GM23338 (cell line): ENCODE data around the gene NEO1. TPM values are rescaled to one million over a fixed set of nuclear protein-coding genes. Genes with fewer than 3 reads are reported as not detected.

ENCODE experiments used
- ATAC-seq: fragments of 200-7000 bp; cut with Tn5 transposase; 3 replicates; pipeline ENCODE4 v1.9.1; 2020
- DNase-seq: peaks from one replicate; pipeline ENCODE4 v3.0.0-alpha.2; 2015; ENCODE audit warnings: low spot score
- H2AFZ ChIP-seq: fragments of 200-600 bp; sonication (generic); 2 replicates; pipeline ENCODE4 v1.8.0; 2016; ENCODE audit warnings: antibody characterized with exemption, mild to moderate bottlenecking, moderate library complexity
- H3F3A ChIP-seq: fragments of 200-600 bp; sonication (generic); replicated peaks from 2 replicates; pipeline ENCODE4 v1.8.0; 2017; ENCODE audit warnings: antibody characterized with exemption, mixed run types, low read depth
- H3K27ac ChIP-seq: fragments of 200-600 bp; sonication (generic); 2 replicates; pipeline ENCODE4 v1.6.1; 2016; ENCODE audit warnings: low read depth
- H3K27me3 ChIP-seq: fragments of 200-600 bp; sonication (generic); 2 replicates; pipeline ENCODE4 v1.8.0; 2016; ENCODE audit warnings: mild to moderate bottlenecking, mixed run types, moderate library complexity; ENCODE audit not compliant: insufficient read depth
- H3K36me3 ChIP-seq: fragments of 200-600 bp; sonication (generic); 2 replicates; pipeline ENCODE4 v1.8.0; 2016; ENCODE audit warnings: mild to moderate bottlenecking; ENCODE audit not compliant: insufficient read depth
- H3K4me1 ChIP-seq: fragments of 200-600 bp; sonication (generic); 2 replicates; pipeline ENCODE4 v1.8.0; 2016; ENCODE audit warnings: mild to moderate bottlenecking, moderate library complexity; ENCODE audit not compliant: insufficient read depth
- H3K4me2 ChIP-seq: fragments of 200-600 bp; sonication (generic); 2 replicates; pipeline ENCODE4 v1.7.1; 2017; ENCODE audit warnings: mixed run types
- H3K4me3 ChIP-seq: fragments of 200-600 bp; sonication (generic); 2 replicates; pipeline ENCODE4 v1.6.1; 2016; ENCODE audit warnings: mixed run types
- H3K79me2 ChIP-seq: fragments of 200-600 bp; sonication (generic); replicated peaks from 2 replicates; pipeline ENCODE4 v1.8.0; 2017; ENCODE audit warnings: mild to moderate bottlenecking; ENCODE audit not compliant: insufficient read depth
- H3K9me2 ChIP-seq: fragments of 200-600 bp; sonication (generic); 2 replicates; pipeline ENCODE4 v1.8.0; 2017; ENCODE audit not compliant: insufficient read depth
- H4K20me1 ChIP-seq: fragments of 200-600 bp; sonication (generic); replicated peaks from 2 replicates; pipeline ENCODE4 v1.8.0; 2017; ENCODE audit warnings: mild to moderate bottlenecking; ENCODE audit not compliant: insufficient read depth
- H3K27ac Mint-ChIP-seq: 2 replicates; pipeline ENCODE4 v1.8.0; 2020; ENCODE audit warnings: inconsistent platforms, mild to moderate bottlenecking, moderate library complexity, mixed read lengths
- H3K27me3 Mint-ChIP-seq: 3 replicates; pipeline ENCODE4 v1.8.0; 2022; ENCODE audit warnings: low read depth, mild to moderate bottlenecking, moderate library complexity, mixed read lengths, inconsistent platforms; ENCODE audit not compliant: insufficient read depth, poor library complexity
- H3K36me3 Mint-ChIP-seq: 3 replicates; pipeline ENCODE4 v1.8.0; 2021; ENCODE audit warnings: low read depth, mild to moderate bottlenecking, inconsistent platforms, moderate library complexity, mixed read lengths
- H3K4me1 Mint-ChIP-seq: 3 replicates; pipeline ENCODE4 v1.8.0; 2020; ENCODE audit warnings: mild to moderate bottlenecking, inconsistent platforms, mixed read lengths
- H3K4me3 Mint-ChIP-seq: 3 replicates; pipeline ENCODE4 v1.8.0; 2021; ENCODE audit warnings: moderate library complexity, mild to moderate bottlenecking, inconsistent platforms, mixed read lengths
- H3K9me3 Mint-ChIP-seq: 3 replicates; pipeline ENCODE4 v1.8.0; 2020; ENCODE audit warnings: moderate library complexity, mild to moderate bottlenecking, inconsistent platforms, mixed read lengths
- CREB1 ChIP-seq: fragments of 250-450 bp; sonication (Bioruptor Pico); IDR thresholded peaks from 2 replicates; pipeline ENCODE4 v1.5.0; 2020; ENCODE audit warnings: low read depth, mild to moderate bottlenecking, moderate library complexity
- ETS1 ChIP-seq: IDR thresholded peaks from 2 replicates; pipeline ENCODE4 v1.6.1; 2016; ENCODE audit warnings: antibody characterized with exemption
- EZH2 ChIP-seq: fragments of 200-600 bp; sonication (generic); IDR thresholded peaks from one replicate; pipeline ENCODE4 v1.8.0; 2017; ENCODE audit warnings: antibody characterized with exemption, mild to moderate bottlenecking, low read depth; ENCODE audit not compliant: unreplicated experiment
- EZH2phosphoT487 ChIP-seq: fragments of 200-600 bp; sonication (generic); IDR thresholded peaks from one replicate; pipeline ENCODE4 v1.8.1; 2018; ENCODE audit warnings: antibody characterized with exemption; ENCODE audit not compliant: unreplicated experiment
- JUNB ChIP-seq: IDR thresholded peaks from one replicate; pipeline ENCODE4 v1.6.1; 2016; ENCODE audit warnings: antibody characterized with exemption; ENCODE audit not compliant: unreplicated experiment
- NANOG ChIP-seq: IDR thresholded peaks from 2 replicates; pipeline ENCODE4 v1.6.1; 2016; ENCODE audit warnings: antibody characterized with exemption, borderline replicate concordance
- POLR2AphosphoS5 ChIP-seq: IDR thresholded peaks from 2 replicates; pipeline ENCODE4 v1.6.1; 2016; ENCODE audit warnings: antibody characterized with exemption, low read depth
- REST ChIP-seq: IDR thresholded peaks from one replicate; pipeline ENCODE4 v1.6.1; 2018; ENCODE audit warnings: antibody characterized with exemption; ENCODE audit not compliant: unreplicated experiment
- STAT1 ChIP-seq: IDR thresholded peaks from one replicate; pipeline ENCODE4 v1.6.1; 2016; ENCODE audit warnings: antibody characterized with exemption; ENCODE audit not compliant: unreplicated experiment
- ZNF114 ChIP-seq: fragments of 250-450 bp; sonication (Bioruptor Pico); IDR thresholded peaks from 2 replicates; pipeline ENCODE4 v1.5.0; 2020; ENCODE audit warnings: mild to moderate bottlenecking, moderate library complexity
- ZNF331 ChIP-seq: fragments of 250-450 bp; sonication (Bioruptor Pico); IDR thresholded peaks from 2 replicates; pipeline ENCODE4 v1.5.0; 2020; ENCODE audit warnings: low read depth, mild to moderate bottlenecking, moderate library complexity
- polyA plus RNA-seq: library from polyadenylated mRNA; unstranded; fragments of >200 nt; fragmentation: Nextera tagmentation; extraction: Ambion mirVana; gene quantifications from 2 replicates; pipeline ENCODE4 v1.2.1, GENCODE V29; 2016
- total RNA-seq: library from RNA; depleted of rRNA; stranded (reverse); fragments of >200 nt; shearing (Covaris generic); gene quantifications from 2 replicates; pipeline ENCODE4 v1.2.3, GENCODE V29; 2014
- TF ChIP-seq, protein P1 (sequence below), 2 experiments: fragments of 200-600 bp in 1 of 2; sonication (generic) in 1 of 2; conservative IDR thresholded peaks; 2 replicates each; pipeline versions ENCODE4 v1.5.1 to v1.6.1; 2016 to 2017; ENCODE audit warnings: antibody characterized with exemption in 2 of 2, low read depth in 2 of 2, mild to moderate bottlenecking in 2 of 2, moderate library complexity in 1 of 2
- TF ChIP-seq, protein P2 (sequence below): fragments of 250-450 bp; sonication (Bioruptor Pico); IDR thresholded peaks from 2 replicates; pipeline ENCODE4 v1.5.0; 2020; ENCODE audit warnings: mild to moderate bottlenecking, moderate library complexity

NEO1 gene
- total and polyA plus RNA-seq, 2 experiments from 2014 or later, result 8.4 to 45.8 TPM

- TF ChIP-seq, protein P1, sequence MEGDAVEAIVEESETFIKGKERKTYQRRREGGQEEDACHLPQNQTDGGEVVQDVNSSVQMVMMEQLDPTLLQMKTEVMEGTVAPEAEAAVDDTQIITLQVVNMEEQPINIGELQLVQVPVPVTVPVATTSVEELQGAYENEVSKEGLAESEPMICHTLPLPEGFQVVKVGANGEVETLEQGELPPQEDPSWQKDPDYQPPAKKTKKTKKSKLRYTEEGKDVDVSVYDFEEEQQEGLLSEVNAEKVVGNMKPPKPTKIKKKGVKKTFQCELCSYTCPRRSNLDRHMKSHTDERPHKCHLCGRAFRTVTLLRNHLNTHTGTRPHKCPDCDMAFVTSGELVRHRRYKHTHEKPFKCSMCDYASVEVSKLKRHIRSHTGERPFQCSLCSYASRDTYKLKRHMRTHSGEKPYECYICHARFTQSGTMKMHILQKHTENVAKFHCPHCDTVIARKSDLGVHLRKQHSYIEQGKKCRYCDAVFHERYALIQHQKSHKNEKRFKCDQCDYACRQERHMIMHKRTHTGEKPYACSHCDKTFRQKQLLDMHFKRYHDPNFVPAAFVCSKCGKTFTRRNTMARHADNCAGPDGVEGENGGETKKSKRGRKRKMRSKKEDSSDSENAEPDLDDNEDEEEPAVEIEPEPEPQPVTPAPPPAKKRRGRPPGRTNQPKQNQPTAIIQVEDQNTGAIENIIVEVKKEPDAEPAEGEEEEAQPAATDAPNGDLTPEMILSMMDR (conservative IDR thresholded peaks at IDR 0.05; ENCODE audit: low read depth in 2 of 2), result no peak
- TF ChIP-seq ZNF331 (CRISPR knock-in tag) (no peak), ZNF114 (CRISPR knock-in tag) (no peak), CREB1 (CRISPR knock-in tag) (no peak), REST (no peak), JUNB (no peak), POLR2AphosphoS5 (no peak), ETS1 (no peak), NANOG (no peak), EZH2 (no peak), EZH2phosphoT487 (no peak), STAT1 (no peak)
- TF ChIP-seq, protein P2, sequence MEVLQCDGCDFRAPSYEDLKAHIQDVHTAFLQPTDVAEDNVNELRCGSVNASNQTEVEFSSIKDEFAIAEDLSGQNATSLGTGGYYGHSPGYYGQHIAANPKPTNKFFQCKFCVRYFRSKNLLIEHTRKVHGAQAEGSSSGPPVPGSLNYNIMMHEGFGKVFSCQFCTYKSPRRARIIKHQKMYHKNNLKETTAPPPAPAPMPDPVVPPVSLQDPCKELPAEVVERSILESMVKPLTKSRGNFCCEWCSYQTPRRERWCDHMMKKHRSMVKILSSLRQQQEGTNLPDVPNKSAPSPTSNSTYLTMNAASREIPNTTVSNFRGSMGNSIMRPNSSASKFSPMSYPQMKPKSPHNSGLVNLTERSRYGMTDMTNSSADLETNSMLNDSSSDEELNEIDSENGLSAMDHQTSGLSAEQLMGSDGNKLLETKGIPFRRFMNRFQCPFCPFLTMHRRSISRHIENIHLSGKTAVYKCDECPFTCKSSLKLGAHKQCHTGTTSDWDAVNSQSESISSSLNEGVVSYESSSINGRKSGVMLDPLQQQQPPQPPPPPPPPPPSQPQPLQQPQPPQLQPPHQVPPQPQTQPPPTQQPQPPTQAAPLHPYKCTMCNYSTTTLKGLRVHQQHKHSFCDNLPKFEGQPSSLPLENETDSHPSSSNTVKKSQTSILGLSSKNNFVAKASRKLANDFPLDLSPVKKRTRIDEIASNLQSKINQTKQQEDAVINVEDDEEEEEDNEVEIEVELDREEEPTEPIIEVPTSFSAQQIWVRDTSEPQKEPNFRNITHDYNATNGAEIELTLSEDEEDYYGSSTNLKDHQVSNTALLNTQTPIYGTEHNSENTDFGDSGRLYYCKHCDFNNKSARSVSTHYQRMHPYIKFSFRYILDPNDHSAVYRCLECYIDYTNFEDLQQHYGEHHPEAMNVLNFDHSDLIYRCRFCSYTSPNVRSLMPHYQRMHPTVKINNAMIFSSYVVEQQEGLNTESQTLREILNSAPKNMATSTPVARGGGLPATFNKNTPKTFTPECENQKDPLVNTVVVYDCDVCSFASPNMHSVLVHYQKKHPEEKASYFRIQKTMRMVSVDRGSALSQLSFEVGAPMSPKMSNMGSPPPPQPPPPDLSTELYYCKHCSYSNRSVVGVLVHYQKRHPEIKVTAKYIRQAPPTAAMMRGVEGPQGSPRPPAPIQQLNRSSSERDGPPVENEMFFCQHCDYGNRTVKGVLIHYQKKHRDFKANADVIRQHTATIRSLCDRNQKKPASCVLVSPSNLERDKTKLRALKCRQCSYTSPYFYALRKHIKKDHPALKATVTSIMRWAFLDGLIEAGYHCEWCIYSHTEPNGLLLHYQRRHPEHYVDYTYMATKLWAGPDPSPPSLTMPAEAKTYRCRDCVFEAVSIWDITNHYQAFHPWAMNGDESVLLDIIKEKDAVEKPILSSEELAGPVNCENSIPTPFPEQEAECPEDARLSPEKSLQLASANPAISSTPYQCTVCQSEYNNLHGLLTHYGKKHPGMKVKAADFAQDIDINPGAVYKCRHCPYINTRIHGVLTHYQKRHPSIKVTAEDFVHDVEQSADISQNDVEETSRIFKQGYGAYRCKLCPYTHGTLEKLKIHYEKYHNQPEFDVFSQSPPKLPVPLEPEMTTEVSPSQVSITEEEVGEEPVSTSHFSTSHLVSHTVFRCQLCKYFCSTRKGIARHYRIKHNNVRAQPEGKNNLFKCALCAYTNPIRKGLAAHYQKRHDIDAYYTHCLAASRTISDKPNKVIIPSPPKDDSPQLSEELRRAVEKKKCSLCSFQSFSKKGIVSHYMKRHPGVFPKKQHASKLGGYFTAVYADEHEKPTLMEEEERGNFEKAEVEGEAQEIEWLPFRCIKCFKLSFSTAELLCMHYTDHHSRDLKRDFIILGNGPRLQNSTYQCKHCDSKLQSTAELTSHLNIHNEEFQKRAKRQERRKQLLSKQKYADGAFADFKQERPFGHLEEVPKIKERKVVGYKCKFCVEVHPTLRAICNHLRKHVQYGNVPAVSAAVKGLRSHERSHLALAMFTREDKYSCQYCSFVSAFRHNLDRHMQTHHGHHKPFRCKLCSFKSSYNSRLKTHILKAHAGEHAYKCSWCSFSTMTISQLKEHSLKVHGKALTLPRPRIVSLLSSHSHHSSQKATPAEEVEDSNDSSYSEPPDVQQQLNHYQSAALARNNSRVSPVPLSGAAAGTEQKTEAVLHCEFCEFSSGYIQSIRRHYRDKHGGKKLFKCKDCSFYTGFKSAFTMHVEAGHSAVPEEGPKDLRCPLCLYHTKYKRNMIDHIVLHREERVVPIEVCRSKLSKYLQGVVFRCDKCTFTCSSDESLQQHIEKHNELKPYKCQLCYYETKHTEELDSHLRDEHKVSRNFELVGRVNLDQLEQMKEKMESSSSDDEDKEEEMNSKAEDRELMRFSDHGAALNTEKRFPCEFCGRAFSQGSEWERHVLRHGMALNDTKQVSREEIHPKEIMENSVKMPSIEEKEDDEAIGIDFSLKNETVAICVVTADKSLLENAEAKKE (CRISPR knock-in tag), result no peak
- peaks cover 27% of the 10 kb centered on the region for H3K36me3 Mint-ChIP-seq
- H3K27me3 Mint-ChIP-seq, result peaks cover 1% of the 10 kb centered on the region
- H3K79me2 ChIP-seq, result no peaks in the 10 kb centered on the region; the same call in 1 of the 2 replicates
- peaks cover 14% of the 10 kb centered on the region for H3K4me1 Mint-ChIP-seq
- H4K20me1 ChIP-seq, result no peaks in the 10 kb centered on the region; the same call in 1 of the 2 replicates
- no peaks in the 10 kb centered on the region for H3K27me3 ChIP-seq
- no peak overlapping the region for H3K27ac Mint-ChIP-seq
- no peak for ATAC-seq
- H3K9me3 Mint-ChIP-seq, result peaks cover 22% of the 10 kb centered on the region
- H3K4me3 Mint-ChIP-seq, result no peak overlapping the region
- H3F3A ChIP-seq, result no peaks in the 10 kb centered on the region
- no peak overlapping the region for H3K4me2 ChIP-seq
- no peaks in the 10 kb centered on the region for H3K9me2 ChIP-seq
- DNase-seq, result no peak
- no peak overlapping the region for H2AFZ ChIP-seq
- H3K27ac ChIP-seq, result no peak overlapping the region
- peaks cover 10% of the 10 kb centered on the region for H3K4me1 ChIP-seq
- H3K4me3 ChIP-seq, result no peak overlapping the region
- H3K36me3 ChIP-seq, result no peaks in the 10 kb centered on the region
Measured at GRCh38 chr15:73168487-73168886, 116.2 kb downstream of the NEO1 start.
